ENCODE data around the gene TLL1.

GRCh38 chr4:165945991-165946390 is 73.0 kb downstream of the TLL1 start:
- TF ChIP-seq CTCF (IDR thresholded peaks at IDR 0.05; ENCODE audit: borderline replicate concordance, extremely low read depth, low read length, poor library complexity, severe bottlenecking) = no peak
- no peak for TF ChIP-seq EZH2 (IDR thresholded peaks at IDR 0.05; ENCODE audit: borderline replicate concordance, low read depth, low read length, severe bottlenecking)
